ENCODE results near the gene IL11RA. TPM values are rescaled to one million over a fixed set of nuclear protein-coding genes. Genes with fewer than 3 reads are reported as not detected.
A peak's percentile ranks its signal among the peaks of the same experiment; 100 is the strongest.

IL11RA gene
- total and polyA plus RNA-seq, 9 of the 15 experiments (the other 6 are each of a cell fraction or from before 2014, with no cell fraction given) = 0.11 to 5.8 (median 2.8) TPM

DNA sequence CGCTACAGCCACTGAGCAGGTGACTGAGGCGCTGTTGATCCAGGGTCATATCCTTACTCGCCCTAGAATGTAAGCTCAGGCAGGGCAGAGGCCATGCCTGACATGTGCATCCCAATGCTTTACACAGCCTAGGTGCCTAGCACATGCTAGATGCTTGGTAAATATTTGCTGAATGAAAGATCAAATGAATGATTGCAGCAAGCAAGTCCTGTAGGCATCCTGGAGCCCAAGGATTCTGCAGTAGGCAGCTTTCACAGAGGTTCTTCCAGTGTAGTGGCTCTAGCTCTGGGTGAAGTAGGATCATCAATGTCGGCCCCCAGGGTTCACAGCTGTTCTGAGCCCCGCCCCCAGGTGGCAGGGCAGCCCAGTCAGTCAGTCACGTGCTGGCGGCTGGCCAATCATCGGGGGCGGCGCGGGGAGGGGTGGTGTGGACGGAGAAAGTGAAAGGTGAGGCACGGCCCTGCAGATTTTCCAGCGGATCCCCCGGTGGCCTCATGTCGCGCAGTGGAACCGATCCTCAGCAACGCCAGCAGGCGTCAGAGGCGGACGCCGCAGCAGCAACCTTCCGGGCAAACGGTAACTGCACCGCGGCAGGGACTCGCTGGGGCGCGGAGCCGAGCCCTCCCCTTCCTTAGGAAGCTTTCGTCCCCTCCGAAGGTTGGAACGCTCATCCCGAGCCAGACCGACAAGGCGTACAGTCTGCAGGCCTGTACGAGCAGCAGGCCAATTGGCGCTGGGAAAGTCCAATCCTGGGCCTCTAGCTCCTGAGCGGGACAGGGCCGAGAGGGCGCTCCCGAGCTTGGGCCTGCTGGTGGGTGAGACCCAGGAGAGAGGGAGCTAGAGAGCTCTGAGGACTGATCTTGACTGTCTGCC, 5.5 kb upstream of the IL11RA start, which contains the start of gene GALT (continued):
- TF ChIP-seq ZNF318 (IDR thresholded peaks at IDR 0.05; ENCODE audit: borderline replicate concordance in 1 of 2, low read depth in 1 of 2) (no peak), CREBBP (IDR thresholded peaks at IDR 0.05; ENCODE audit: low read depth, low read length) (no peak), MXI1 (IDR thresholded peaks at IDR 0.05; ENCODE audit: low read depth, low read length) (0 out of 2 replicates have a peak, but pooled peaks have one; percentile 31), FOXJ3 (CRISPR knock-in tag; IDR thresholded peaks at IDR 0.05) (no peak), SLC30A9 (CRISPR knock-in tag; IDR thresholded peaks at IDR 0.05) (no peak), ZNF57 (CRISPR knock-in tag; IDR thresholded peaks at IDR 0.05) (no peak), PRPF4 (IDR thresholded peaks at IDR 0.05; ENCODE audit: insufficient read depth, low read depth, low read length, poor library complexity, severe bottlenecking) (no peak), XRCC5 (IDR thresholded peaks at IDR 0.05; ENCODE audit: low read depth, low read length) (no peak), GATAD2A (IDR thresholded peaks at IDR 0.05) (no peak)
- TF ChIP-seq, protein P1, sequence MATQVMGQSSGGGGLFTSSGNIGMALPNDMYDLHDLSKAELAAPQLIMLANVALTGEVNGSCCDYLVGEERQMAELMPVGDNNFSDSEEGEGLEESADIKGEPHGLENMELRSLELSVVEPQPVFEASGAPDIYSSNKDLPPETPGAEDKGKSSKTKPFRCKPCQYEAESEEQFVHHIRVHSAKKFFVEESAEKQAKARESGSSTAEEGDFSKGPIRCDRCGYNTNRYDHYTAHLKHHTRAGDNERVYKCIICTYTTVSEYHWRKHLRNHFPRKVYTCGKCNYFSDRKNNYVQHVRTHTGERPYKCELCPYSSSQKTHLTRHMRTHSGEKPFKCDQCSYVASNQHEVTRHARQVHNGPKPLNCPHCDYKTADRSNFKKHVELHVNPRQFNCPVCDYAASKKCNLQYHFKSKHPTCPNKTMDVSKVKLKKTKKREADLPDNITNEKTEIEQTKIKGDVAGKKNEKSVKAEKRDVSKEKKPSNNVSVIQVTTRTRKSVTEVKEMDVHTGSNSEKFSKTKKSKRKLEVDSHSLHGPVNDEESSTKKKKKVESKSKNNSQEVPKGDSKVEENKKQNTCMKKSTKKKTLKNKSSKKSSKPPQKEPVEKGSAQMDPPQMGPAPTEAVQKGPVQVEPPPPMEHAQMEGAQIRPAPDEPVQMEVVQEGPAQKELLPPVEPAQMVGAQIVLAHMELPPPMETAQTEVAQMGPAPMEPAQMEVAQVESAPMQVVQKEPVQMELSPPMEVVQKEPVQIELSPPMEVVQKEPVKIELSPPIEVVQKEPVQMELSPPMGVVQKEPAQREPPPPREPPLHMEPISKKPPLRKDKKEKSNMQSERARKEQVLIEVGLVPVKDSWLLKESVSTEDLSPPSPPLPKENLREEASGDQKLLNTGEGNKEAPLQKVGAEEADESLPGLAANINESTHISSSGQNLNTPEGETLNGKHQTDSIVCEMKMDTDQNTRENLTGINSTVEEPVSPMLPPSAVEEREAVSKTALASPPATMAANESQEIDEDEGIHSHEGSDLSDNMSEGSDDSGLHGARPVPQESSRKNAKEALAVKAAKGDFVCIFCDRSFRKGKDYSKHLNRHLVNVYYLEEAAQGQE (IDR thresholded peaks at IDR 0.05; ENCODE audit: borderline replicate concordance) = peak; percentile 84
- TF ChIP-seq, protein P1 (CRISPR knock-in tag; IDR thresholded peaks at IDR 0.05; ENCODE audit: low read depth) = no peak
